Activated naive CD8-positive, alpha-beta T cell (primary cell): ENCODE measurements around the gene PRPF8.

Experiments used
- H3K27ac Mint-ChIP-seq: one replicate; pipeline ENCODE4 v1.8.0; 2021; ENCODE audit warnings: mixed read lengths
- H3K27me3 Mint-ChIP-seq: one replicate; pipeline ENCODE4 v1.8.0; 2021; ENCODE audit warnings: mixed read lengths
- H3K36me3 Mint-ChIP-seq: one replicate; pipeline ENCODE4 v1.8.0; 2021; ENCODE audit warnings: mixed read lengths
- H3K4me1 Mint-ChIP-seq: one replicate; pipeline ENCODE4 v1.8.0; 2021; ENCODE audit warnings: low read depth, mixed read lengths
- H3K4me3 Mint-ChIP-seq: one replicate; pipeline ENCODE4 v1.8.0; 2021; ENCODE audit warnings: mild to moderate bottlenecking, mixed read lengths
- H3K9me3 Mint-ChIP-seq: one replicate; pipeline ENCODE4 v1.8.0; 2021; ENCODE audit warnings: low read depth, mixed read lengths

The PRPF8 gene

GRCh38 chr17:1684378-1685189 lies at the start of gene PRPF8:
PRPF8 (minus strand) TSS chr17:1684867; CDS start chr17:1684571, 296 bp downstream.
- H3K4me1 Mint-ChIP-seq = peaks cover 45% of the 10 kb centered on the region
- peaks cover 10% of the 10 kb centered on the region for H3K36me3 Mint-ChIP-seq
- peak within 1 kb of the TSS; percentile 98 for H3K4me3 Mint-ChIP-seq
- H3K9me3 Mint-ChIP-seq = no peaks in the 10 kb centered on the region
- no peaks in the 10 kb centered on the region for H3K27me3 Mint-ChIP-seq
- H3K27ac Mint-ChIP-seq = peak within 1 kb of the TSS; percentile 98

GRCh38 chr17:1733759-1734158 lies 49.1 kb upstream of the PRPF8 start:
- Mint-ChIP-seq H3K9me3 (no peaks in the 10 kb centered on the region), H3K36me3 (no peaks in the 10 kb centered on the region), H3K4me3 (no peak overlapping the region), H3K27ac (no peak overlapping the region), H3K4me1 (peaks cover 15% of the 10 kb centered on the region), H3K27me3 (no peaks in the 10 kb centered on the region)

GRCh38 chr17:1732833-1733321 lies 48.2 kb upstream of the PRPF8 start:
- no peaks in the 10 kb centered on the region for H3K27me3 Mint-ChIP-seq
- H3K4me3 Mint-ChIP-seq = no peak overlapping the region
- no peaks in the 10 kb centered on the region for H3K9me3 Mint-ChIP-seq
- no peaks in the 10 kb centered on the region for H3K36me3 Mint-ChIP-seq
- H3K4me1 Mint-ChIP-seq = peaks cover 21% of the 10 kb centered on the region
- H3K27ac Mint-ChIP-seq = no peak overlapping the region

- H3K4me3 Mint-ChIP-seq = no peak overlapping the region
- H3K9me3 Mint-ChIP-seq = no peaks in the 10 kb centered on the region
- no peaks in the 10 kb centered on the region for H3K36me3 Mint-ChIP-seq
- H3K4me1 Mint-ChIP-seq = peaks cover 21% of the 10 kb centered on the region
- H3K27ac Mint-ChIP-seq = no peak overlapping the region
- no peaks in the 10 kb centered on the region for H3K27me3 Mint-ChIP-seq
Measured at GRCh38 chr17:1732241-1732832, 47.7 kb upstream of the PRPF8 start.

- H3K36me3 Mint-ChIP-seq = no peaks in the 10 kb centered on the region
- H3K27ac Mint-ChIP-seq = no peak overlapping the region
Measured at GRCh38 chr17:1731194-1731506, 46.5 kb upstream of the PRPF8 start.

GRCh38 chr17:1730326-1731193 lies 45.9 kb upstream of the PRPF8 start:
- Mint-ChIP-seq H3K27ac (no peak overlapping the region), H3K27me3 (no peaks in the 10 kb centered on the region), H3K4me1 (peaks cover 18% of the 10 kb centered on the region), H3K9me3 (no peaks in the 10 kb centered on the region), H3K4me3 (no peak overlapping the region), H3K36me3 (no peaks in the 10 kb centered on the region)

More at GRCh38 chr17:1731194-1731506, 46.5 kb upstream of the PRPF8 start:
- Mint-ChIP-seq H3K4me3 (no peak overlapping the region), H3K4me1 (peaks cover 15% of the 10 kb centered on the region), H3K27me3 (no peaks in the 10 kb centered on the region), H3K9me3 (no peaks in the 10 kb centered on the region)

- Mint-ChIP-seq H3K36me3 (no peaks in the 10 kb centered on the region), H3K9me3 (no peaks in the 10 kb centered on the region), H3K4me3 (no peak overlapping the region), H3K27me3 (no peaks in the 10 kb centered on the region), H3K4me1 (peaks cover 20% of the 10 kb centered on the region), H3K27ac (no peak overlapping the region)
Measured at GRCh38 chr17:1729966-1730325, 45.3 kb upstream of the PRPF8 start.

- no peak overlapping the region for H3K27ac Mint-ChIP-seq
- H3K4me1 Mint-ChIP-seq = peaks cover 25% of the 10 kb centered on the region
- H3K4me3 Mint-ChIP-seq = no peak overlapping the region
- no peaks in the 10 kb centered on the region for H3K36me3 Mint-ChIP-seq
- no peaks in the 10 kb centered on the region for H3K27me3 Mint-ChIP-seq
- H3K9me3 Mint-ChIP-seq = no peaks in the 10 kb centered on the region
Measured at GRCh38 chr17:1727876-1728630, 43.4 kb upstream of the PRPF8 start.

GRCh38 chr17:1727258-1727789 lies 42.7 kb upstream of the PRPF8 start:
- Mint-ChIP-seq H3K9me3 (no peaks in the 10 kb centered on the region), H3K27ac (no peak overlapping the region), H3K27me3 (no peaks in the 10 kb centered on the region), H3K36me3 (no peaks in the 10 kb centered on the region), H3K4me3 (no peak overlapping the region), H3K4me1 (peaks cover 32% of the 10 kb centered on the region)

GRCh38 chr17:1726626-1727257 lies 42.1 kb upstream of the PRPF8 start:
- no peak overlapping the region for H3K4me3 Mint-ChIP-seq
- H3K27me3 Mint-ChIP-seq = no peaks in the 10 kb centered on the region
- H3K9me3 Mint-ChIP-seq = no peaks in the 10 kb centered on the region
- H3K27ac Mint-ChIP-seq = no peak overlapping the region
- peaks cover 32% of the 10 kb centered on the region for H3K4me1 Mint-ChIP-seq
- H3K36me3 Mint-ChIP-seq = no peaks in the 10 kb centered on the region

- peaks cover 34% of the 10 kb centered on the region for H3K4me1 Mint-ChIP-seq
- H3K27ac Mint-ChIP-seq = peak overlapping the region; percentile 28
- no peaks in the 10 kb centered on the region for H3K36me3 Mint-ChIP-seq
- H3K27me3 Mint-ChIP-seq = no peaks in the 10 kb centered on the region
- peak overlapping the region; percentile 82 for H3K4me3 Mint-ChIP-seq
- H3K9me3 Mint-ChIP-seq = no peaks in the 10 kb centered on the region
Measured at GRCh38 chr17:1725642-1726511, 41.2 kb upstream of the PRPF8 start.

- Mint-ChIP-seq H3K4me3 (peak overlapping the region; percentile 82), H3K27ac (peak overlapping the region; percentile 28), H3K36me3 (no peaks in the 10 kb centered on the region), H3K4me1 (peaks cover 37% of the 10 kb centered on the region), H3K9me3 (no peaks in the 10 kb centered on the region), H3K27me3 (no peaks in the 10 kb centered on the region)
Measured at GRCh38 chr17:1724869-1725641, 40.4 kb upstream of the PRPF8 start.
